Transverse colon (tissue), 3 donors: ENCODE data around the gene FAM9C.

Source experiments
- CTCF ChIP-seq, 5 experiments: fragments of 200-600 bp in 3 of 5; fragments of 450-650 bp in 2 of 5; sonication (generic) in 3 of 5; IDR thresholded peaks; 1 replicate in 2 of 5; 2 replicates in 3 of 5; pipeline ENCODE4 v1.5.1; 2016 to 2017; ENCODE audit warnings: antibody characterized with exemption in 5 of 5, inconsistent platforms in 3 of 5, mild to moderate bottlenecking in 2 of 5, moderate library complexity in 1 of 5
- EP300 ChIP-seq: sonication (generic); formaldehyde crosslinking; IDR thresholded peaks from one replicate; pipeline ENCODE4 v1.6.1; 2017; ENCODE audit warnings: antibody characterized with exemption, low read depth
- POLR2A ChIP-seq: fragments of 450-650 bp; IDR thresholded peaks from one replicate; pipeline ENCODE4 v1.6.1; 2016; ENCODE audit warnings: antibody characterized with exemption, mild to moderate bottlenecking, moderate library complexity

DNA sequence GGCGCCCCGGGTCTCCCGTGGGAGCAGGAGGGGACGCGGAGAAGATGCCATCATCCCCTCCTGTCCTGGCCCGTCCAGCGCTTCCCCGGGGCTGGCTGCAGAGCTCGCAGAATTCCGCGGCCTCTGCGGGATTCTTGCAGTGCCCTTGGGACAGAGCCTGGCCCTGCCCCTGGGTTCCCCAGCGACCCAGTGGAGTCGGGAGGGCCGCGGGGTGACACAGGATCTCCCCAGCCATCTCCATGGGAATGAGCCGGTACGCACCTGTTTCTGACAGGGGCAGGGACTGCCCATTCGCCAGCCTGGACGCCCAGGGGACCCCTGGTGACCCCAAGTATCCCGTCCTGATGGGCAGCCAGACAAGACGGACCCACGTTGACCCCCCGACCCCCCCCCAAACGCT is 482 bp downstream of the FAM9C start:
- TF ChIP-seq CTCF (IDR thresholded peaks at IDR 0.05) (no peak), POLR2A (no peak), EP300 (no peak)
